Activated CD8-positive, alpha-beta T cell treated with anti-CD3 and anti-CD28 coated beads, Interleukin-2, amount 10 ng/mL, durations not matched to agents 7 days and 5 days (primary cell): Measurements from ENCODE around the gene C10orf62. TPM values are rescaled to one million over a fixed set of nuclear protein-coding genes. Genes with fewer than 3 reads are reported as not detected.
"Not testable (repeated sequence)": the region's sequence is repeated elsewhere in the genome, so short reads cannot be mapped to it uniquely, and the experiment has no call there.

Experiments
- ATAC-seq: fragments of 150-1000 bp; cut with Tn5 transposase; one replicate; pipeline ENCODE4 v1.10.0; 2021; ENCODE audit warnings: moderate library complexity
- CTCF ChIA-PET: fragments of 350-600 bp; sonication (Branson Sonifier 250); formaldehyde crosslinking; loops from one replicate; lab custom pipeline; 2021; ENCODE audit warnings: antibody characterized with exemption; lab: Charles Lee
- POLR2A ChIA-PET: fragments of 350-600 bp; sonication (Branson Sonifier 250); formaldehyde crosslinking; loops from one replicate; lab custom pipeline; 2021; ENCODE audit warnings: antibody characterized with exemption; lab: Charles Lee
- DNase-seq: peaks from one replicate; pipeline ENCODE4 v3.0.0-alpha.2; 2020
- H3K27ac Mint-ChIP-seq: one replicate; pipeline ENCODE4 v1.8.0; 2021; ENCODE audit warnings: mild to moderate bottlenecking, mixed read lengths
- H3K27me3 Mint-ChIP-seq: one replicate; pipeline ENCODE4 v1.8.0; 2021; ENCODE audit warnings: low read depth, mixed read lengths
- H3K36me3 Mint-ChIP-seq: one replicate; pipeline ENCODE4 v1.8.0; 2021; ENCODE audit warnings: low read depth, mixed read lengths
- H3K4me1 Mint-ChIP-seq: one replicate; pipeline ENCODE4 v1.8.0; 2021; ENCODE audit warnings: low read depth, mixed read lengths
- H3K4me3 Mint-ChIP-seq: one replicate; pipeline ENCODE4 v1.8.0; 2021; ENCODE audit warnings: mild to moderate bottlenecking, mixed read lengths
- H3K9me3 Mint-ChIP-seq: one replicate; pipeline ENCODE4 v1.8.0; 2022; ENCODE audit warnings: mixed read lengths; ENCODE audit not compliant: insufficient read depth
- total RNA-seq, 2 experiments: library from RNA; stranded (reverse); gene quantifications; one replicate each; pipeline ENCODE4 v1.2.3, GENCODE V29; 2021

Gene C10orf62
- total RNA-seq, 2 experiments from 2014 or later: not detected

DNA sequence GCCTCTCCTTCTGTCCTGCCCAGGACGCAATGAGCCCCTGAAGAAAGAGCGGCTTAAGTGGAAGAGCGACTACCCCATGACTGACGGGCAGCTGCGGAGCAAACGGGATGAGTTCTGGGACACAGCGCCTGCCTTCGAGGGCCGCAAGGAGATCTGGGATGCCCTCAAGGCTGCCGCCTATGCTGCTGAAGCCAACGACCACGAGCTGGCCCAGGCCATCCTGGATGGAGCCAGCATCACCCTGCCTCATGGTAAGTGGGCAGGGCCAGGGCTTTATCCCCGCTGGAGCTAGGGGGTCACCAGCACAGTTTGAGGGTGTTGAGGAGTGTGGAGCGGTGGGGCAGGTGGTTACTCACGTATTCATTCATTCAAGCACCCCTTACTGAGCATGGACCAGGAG lies 21.6 kb upstream of the C10orf62 start:
- ChIA-PET POLR2A (interaction anchor here (0.6 kb wide), 1 partner anchor 11 kb away, joined by 3 read pairs; no protein-coding TSS in a partner anchor), CTCF (interaction anchor here (1.3 to 1.8 kb wide), 3 partner anchors 9 to 45 kb away, joined by 3 to 6 read pairs (median 4); no protein-coding TSS in a partner anchor)
- H3K36me3 Mint-ChIP-seq: no peaks in the 10 kb centered on the region
- no peak overlapping the region for H3K4me3 Mint-ChIP-seq
- DNase-seq (no peak), ATAC-seq (no peak)
- H3K27ac Mint-ChIP-seq: no peak overlapping the region
- H3K27me3 Mint-ChIP-seq: no peaks in the 10 kb centered on the region
- no peaks in the 10 kb centered on the region for H3K9me3 Mint-ChIP-seq
- H3K4me1 Mint-ChIP-seq: no peaks in the 10 kb centered on the region

DNA sequence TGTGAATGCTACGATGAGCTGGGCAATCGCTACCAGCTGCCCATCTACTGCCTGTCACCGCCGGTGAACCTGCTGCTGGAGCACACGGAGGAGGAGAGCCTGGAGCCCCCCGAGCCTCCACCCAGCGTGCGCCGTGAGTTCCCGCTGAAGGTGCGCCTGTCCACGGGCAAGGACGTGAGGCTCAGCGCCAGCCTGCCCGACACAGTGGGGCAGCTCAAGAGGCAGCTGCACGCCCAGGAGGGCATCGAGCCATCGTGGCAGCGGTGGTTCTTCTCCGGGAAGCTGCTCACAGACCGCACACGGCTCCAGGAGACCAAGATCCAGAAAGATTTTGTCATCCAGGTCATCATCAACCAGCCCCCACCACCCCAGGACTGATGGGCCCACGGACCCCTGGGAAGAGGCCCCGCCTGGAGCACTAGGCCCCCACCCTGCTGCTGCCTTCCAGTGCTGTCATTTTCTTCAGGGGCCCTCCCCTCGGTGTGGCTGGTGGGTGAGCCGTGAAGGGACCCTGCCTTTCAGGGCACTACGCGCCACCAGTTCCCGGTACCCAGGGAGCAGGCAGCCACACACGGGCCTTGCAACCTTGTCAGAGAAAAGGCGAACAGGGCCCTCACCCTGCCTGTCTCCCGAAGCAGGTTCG lies 19.3 kb upstream of the C10orf62 start:
- H3K27me3 Mint-ChIP-seq: no peaks in the 10 kb centered on the region
- H3K4me1 Mint-ChIP-seq: no peaks in the 10 kb centered on the region
- H3K4me3 Mint-ChIP-seq: no peak overlapping the region
- no peak for ATAC-seq
- H3K36me3 Mint-ChIP-seq: no peaks in the 10 kb centered on the region
- H3K9me3 Mint-ChIP-seq: no peaks in the 10 kb centered on the region
- no peak overlapping the region for H3K27ac Mint-ChIP-seq
- no peak for DNase-seq
- ChIA-PET CTCF (interaction anchor here (3.8 kb wide), 1 partner anchor 16 kb away, joined by 22 read pairs; no protein-coding TSS in a partner anchor), POLR2A (no interaction called here)

DNA sequence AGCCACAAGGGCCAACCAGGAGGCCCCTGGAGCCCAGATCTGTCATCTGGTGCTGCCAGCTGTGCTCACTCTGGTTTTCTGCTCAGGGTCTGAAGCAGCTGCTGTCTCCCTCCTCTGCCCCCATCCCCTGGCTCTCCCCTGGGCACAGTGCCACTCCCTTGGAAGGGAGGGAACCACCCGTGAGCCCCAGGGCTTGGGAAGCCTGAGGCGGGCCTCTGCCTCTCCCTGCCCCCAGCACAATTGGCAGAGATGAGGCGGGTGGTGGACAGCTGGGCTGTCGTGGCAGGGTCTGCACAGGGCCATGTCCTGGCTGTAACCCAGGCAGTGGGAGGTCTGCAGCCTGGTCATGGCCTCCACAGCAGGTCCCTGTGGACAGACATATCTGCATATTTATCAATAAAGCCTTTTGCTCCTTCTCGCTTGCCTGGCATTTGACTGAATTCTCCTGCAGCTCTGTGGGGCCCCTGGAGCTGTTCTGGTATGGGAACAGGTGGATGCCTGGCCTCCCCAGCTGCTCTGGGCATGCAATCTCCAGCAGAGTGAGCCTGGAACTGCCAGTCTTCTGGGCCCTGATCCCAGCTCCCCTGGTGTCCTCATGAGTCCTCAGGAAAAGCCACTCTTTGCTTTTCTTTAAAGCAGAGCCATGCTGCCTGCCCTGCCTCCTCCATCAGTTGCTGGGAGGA lies 18.6 kb upstream of the C10orf62 start:
- ChIA-PET CTCF (interaction anchor here (0.9 to 3.8 kb wide), 7 partner anchors 13 to 94 kb away, joined by 3 to 22 read pairs (median 5); no protein-coding TSS in a partner anchor), POLR2A (no interaction called here)
- Mint-ChIP-seq H3K27ac (no peak overlapping the region), H3K4me1 (no peaks in the 10 kb centered on the region), H3K4me3 (no peak overlapping the region), H3K9me3 (no peaks in the 10 kb centered on the region), H3K27me3 (no peaks in the 10 kb centered on the region), H3K36me3 (no peaks in the 10 kb centered on the region)
- ATAC-seq (no peak), DNase-seq (no peak)

DNA sequence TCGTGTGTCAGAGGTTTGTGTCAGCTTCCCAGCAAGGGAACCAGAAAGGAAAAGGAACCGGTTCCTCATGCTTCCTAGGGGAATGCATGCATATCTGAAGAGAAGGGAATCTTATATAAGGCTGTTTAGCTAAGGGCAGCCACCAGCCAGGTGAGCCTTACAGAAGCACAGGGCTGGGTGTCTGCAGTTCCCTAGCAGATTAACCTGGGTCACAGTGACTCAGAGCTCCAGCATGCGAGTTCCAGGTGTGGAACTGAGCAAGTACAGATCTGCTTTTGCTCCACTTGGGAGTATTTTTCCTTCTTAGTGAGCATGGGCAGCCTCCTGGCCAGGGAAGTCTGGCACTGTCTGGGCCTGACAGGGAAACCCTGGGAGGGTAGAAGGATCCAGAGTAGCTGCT lies 17.9 kb upstream of the C10orf62 start:
- DNase-seq (no peak), ATAC-seq (no peak)
- H3K9me3 Mint-ChIP-seq: no peaks in the 10 kb centered on the region
- no peaks in the 10 kb centered on the region for H3K4me1 Mint-ChIP-seq
- H3K4me3 Mint-ChIP-seq: no peak overlapping the region
- H3K27ac Mint-ChIP-seq: no peak overlapping the region
- CTCF ChIA-PET: interaction anchor here (0.6 to 3.8 kb wide), 27 partner anchors 10 to 534 kb away, joined by 3 to 22 read pairs (median 4); partner anchors contain the start of genes HOGA1, RRP12 and ZFYVE27
- POLR2A ChIA-PET: no interaction called here
- H3K27me3 Mint-ChIP-seq: no peaks in the 10 kb centered on the region
- no peaks in the 10 kb centered on the region for H3K36me3 Mint-ChIP-seq

DNA sequence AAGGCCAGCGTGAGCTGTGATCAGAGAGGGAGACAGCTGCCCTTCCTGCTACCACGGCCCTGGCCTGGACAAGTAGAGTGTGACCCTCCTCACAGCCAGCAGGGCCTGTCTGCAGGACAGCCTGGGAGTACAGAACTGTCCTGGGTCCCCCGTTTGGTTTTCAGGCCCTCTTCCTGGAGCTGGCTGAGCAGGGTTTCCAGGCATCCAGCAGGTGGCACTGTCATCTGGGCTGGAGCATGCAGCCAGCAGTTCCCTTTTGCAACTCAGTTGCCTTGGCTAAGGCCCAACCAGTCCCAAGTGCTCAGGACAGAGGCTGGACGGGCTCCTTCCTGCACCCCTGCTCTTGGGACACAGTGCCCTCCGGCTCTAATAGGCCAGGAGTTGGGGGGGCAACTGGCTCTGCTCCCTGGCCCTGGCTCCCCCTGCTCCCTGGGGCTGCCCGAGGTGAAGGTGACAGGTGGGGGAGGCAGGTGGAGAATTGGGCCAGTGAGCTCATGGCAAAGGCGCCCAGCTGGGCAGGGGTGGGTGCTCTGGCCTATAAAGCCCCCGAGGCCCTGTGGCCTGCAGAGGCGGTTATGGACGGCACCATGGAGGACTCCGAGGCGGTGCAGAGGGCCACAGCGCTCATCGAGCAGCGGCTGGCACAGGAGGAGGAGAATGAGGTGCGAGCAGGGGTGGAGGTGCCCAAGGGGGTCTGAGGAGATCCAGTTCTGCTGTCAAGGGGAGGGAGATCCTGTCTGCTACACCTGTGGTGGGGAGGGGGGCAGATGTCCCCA lies 17.1 kb upstream of the C10orf62 start, which contains the start of gene ANKRD2:
Gene ANKRD2 (plus strand): TSS at position 566 of the 776 bp plus-strand sequence. CDS start 10 bp downstream, at position 576.
- H3K4me1 Mint-ChIP-seq: no peaks in the 10 kb centered on the region
- CTCF ChIA-PET: interaction anchor here (0.6 to 3.8 kb wide), 29 partner anchors 9 to 535 kb away, joined by 3 to 22 read pairs (median 4); partner anchors contain the start of genes HOGA1, RRP12 and ZFYVE27
- H3K36me3 Mint-ChIP-seq: no peaks in the 10 kb centered on the region
- POLR2A ChIA-PET: no interaction called here
- H3K27me3 Mint-ChIP-seq: no peaks in the 10 kb centered on the region
- no peak within 1 kb of the TSS for H3K27ac Mint-ChIP-seq
- no peak within 1 kb of the TSS for H3K4me3 Mint-ChIP-seq
- peak; percentile 76 for DNase-seq
- ATAC-seq: peak; percentile 84
- H3K9me3 Mint-ChIP-seq: no peaks in the 10 kb centered on the region

DNA sequence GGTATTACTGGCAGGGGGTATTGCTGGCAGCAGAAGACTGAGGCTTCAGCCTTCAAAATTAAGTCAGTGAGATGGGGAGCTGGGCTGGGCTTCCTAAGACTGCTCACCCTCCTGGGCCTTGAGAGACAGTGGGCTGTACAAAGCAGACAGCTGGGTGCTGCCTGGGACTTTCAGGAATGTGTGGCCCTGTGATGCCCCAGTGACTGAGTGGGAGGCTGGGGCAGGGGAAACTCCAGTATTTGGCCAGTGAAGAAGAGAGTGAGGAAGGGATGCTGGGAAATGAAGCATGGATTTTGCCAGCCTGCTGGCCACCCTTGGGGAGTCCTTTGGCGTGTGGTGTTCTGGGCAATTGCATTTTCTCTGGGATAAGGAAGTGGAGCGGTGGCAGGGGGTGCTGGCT lies 16.5 kb upstream of the C10orf62 start:
- Mint-ChIP-seq H3K27me3 (no peaks in the 10 kb centered on the region), H3K27ac (no peak overlapping the region), H3K4me3 (no peak overlapping the region), H3K9me3 (no peaks in the 10 kb centered on the region), H3K36me3 (no peaks in the 10 kb centered on the region), H3K4me1 (no peaks in the 10 kb centered on the region)
- ATAC-seq (no peak), DNase-seq (no peak)
- ChIA-PET CTCF (interaction anchor here (0.8 to 3.8 kb wide), 10 partner anchors 9 to 163 kb away, joined by 3 to 22 read pairs (median 7); partner anchors contain the start of genes HOGA1 and ZFYVE27), POLR2A (no interaction called here)

DNA sequence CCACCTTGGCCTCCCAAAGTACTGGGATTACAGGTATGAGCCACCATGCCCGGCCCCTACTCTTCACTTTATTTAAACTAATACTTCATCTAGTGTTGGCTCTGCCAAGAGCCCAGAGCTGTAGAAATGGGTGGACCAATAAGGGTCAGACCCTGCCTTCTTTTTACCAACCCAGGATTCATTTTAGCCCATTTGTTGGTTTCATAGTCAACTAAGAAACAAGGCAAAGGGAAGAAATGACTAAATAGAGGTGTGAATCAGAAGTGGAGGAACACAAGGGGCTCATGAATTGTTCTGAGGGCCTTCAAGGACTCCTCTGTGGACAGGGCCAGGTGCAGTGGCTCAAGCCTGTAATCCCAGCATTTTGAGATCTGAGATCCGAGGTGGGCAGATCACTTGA lies 15.8 kb upstream of the C10orf62 start:
- no peak overlapping the region for H3K4me3 Mint-ChIP-seq
- H3K4me1 Mint-ChIP-seq: no peaks in the 10 kb centered on the region
- no peaks in the 10 kb centered on the region for H3K36me3 Mint-ChIP-seq
- no peaks in the 10 kb centered on the region for H3K27me3 Mint-ChIP-seq
- ChIA-PET POLR2A (no interaction called here), CTCF (interaction anchor here (0.8 to 3.8 kb wide), 3 partner anchors 20 to 110 kb away, joined by 3 to 22 read pairs (median 5); no protein-coding TSS in a partner anchor)
- no peak overlapping the region for H3K27ac Mint-ChIP-seq
- ATAC-seq: no peak
- no peaks in the 10 kb centered on the region for H3K9me3 Mint-ChIP-seq
- DNase-seq: no peak

DNA sequence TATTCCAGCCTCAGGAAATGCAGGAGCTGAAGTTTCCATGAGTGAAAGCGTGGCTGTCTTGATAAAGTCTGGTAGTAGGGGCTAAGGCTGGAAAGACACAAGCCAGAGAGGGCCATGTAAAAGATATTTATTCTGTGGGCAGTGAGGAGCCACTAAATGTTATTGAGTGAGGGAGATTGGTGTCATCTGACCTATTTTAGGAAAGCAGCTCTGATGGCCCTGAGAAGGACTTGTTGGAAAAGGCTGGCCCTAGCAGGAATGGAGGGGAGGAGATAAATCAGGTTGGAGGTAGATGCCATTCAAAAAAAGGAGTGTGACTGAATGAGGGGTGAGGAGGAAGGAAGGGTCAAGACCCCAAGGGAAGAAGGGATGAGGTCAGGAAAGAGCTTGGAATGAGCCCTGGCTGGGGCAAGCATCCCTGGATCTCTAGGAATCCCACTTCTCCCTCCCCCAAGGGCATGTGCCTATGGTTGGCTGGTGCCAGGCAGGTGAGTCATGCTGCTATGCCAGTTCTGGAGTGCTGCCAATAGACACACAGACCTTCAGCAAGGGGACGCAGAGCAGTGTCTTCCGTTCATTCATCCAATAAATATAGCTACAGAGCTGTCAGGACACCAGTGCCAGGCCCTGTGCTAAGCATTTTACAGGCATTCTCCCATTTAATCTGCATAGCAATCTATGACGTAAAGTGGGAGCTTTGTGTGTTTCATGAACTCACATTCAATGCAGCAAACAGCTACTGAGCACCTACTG lies 15.0 kb upstream of the C10orf62 start:
- ATAC-seq (no peak), DNase-seq (no peak)
- CTCF ChIA-PET: interaction anchor here (0.7 to 1.5 kb wide), 5 partner anchors 16 to 112 kb away, joined by 3 to 5 read pairs (median 4); partner anchors contain the start of gene AVPI1
- Mint-ChIP-seq H3K9me3 (no peaks in the 10 kb centered on the region), H3K4me1 (no peaks in the 10 kb centered on the region), H3K27ac (no peak overlapping the region), H3K27me3 (no peaks in the 10 kb centered on the region), H3K4me3 (no peak overlapping the region), H3K36me3 (no peaks in the 10 kb centered on the region)
- POLR2A ChIA-PET: no interaction called here

DNA sequence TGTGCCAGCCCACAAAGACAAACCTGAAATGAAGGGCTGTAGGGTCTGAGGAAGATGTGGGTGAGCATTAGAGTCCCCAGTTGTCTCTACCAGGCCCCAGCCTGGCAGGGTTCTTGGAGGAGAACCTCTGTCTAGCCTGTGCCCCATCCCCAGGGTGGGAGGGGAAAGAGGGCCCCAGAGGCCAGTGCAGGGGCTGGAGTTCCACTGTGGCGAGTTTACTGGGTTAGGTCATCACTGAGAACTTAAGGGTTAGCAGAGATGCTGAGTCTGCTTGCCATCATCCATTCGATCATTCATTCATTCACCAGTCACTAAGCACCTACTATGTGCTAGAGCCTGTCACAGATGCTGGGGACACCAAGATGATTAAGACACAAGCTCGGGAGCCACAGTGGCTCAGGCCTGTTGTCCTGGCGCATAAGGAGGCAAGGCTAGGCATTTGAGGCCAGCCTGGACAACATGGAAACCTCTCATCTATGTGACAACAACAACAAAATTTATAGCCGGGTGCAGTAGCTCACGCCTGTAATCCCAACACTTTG lies 14.3 kb upstream of the C10orf62 start:
- POLR2A ChIA-PET: no interaction called here
- Mint-ChIP-seq H3K27ac (no peak overlapping the region), H3K9me3 (no peaks in the 10 kb centered on the region)

DNA sequence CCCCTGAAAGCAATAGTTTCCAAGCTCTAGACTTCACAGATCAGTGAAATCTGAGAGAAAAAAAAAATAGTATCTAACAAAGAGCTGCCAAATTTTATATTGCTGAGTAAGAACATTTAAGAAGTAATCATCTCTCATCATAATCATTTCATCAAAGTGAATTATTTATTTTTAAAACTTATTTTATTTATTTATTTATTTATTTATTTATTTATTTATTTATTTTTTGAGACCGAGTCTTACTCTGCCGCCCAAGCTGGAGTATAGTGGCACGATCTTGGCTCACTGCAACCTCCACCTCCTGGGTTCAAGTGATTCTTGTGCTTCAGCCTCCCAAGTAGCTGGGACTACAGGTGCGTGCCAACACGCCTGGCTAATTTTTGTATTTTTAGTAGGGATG lies 13.0 kb upstream of the C10orf62 start:
- CTCF ChIA-PET: interaction anchor here (1.1 kb wide), 1 partner anchor 42 kb away, joined by 4 read pairs; no protein-coding TSS in a partner anchor
- H3K4me3 Mint-ChIP-seq, H3K27me3 Mint-ChIP-seq, H3K4me1 Mint-ChIP-seq, ATAC-seq, POLR2A ChIA-PET, DNase-seq, H3K9me3 Mint-ChIP-seq, H3K36me3 Mint-ChIP-seq, H3K27ac Mint-ChIP-seq: not testable (repeated sequence)

More for the DNA sequence above, 14.3 kb upstream of the C10orf62 start:
- Mint-ChIP-seq H3K4me1 (no peaks in the 10 kb centered on the region), H3K4me3 (no peak overlapping the region), H3K27me3 (no peaks in the 10 kb centered on the region), H3K36me3 (no peaks in the 10 kb centered on the region)
- ATAC-seq: no peak
- CTCF ChIA-PET: interaction anchor here (0.9 to 1.5 kb wide), 4 partner anchors 35 to 112 kb away, joined by 3 to 5 read pairs (median 4); partner anchors contain the start of gene AVPI1
- DNase-seq: no peak
